ENCODE results near the gene KLF13.

GRCh38 chr15:31360843-31361763 lies 34.5 kb downstream of the KLF13 start:
- TF ChIP-seq CTCF (IDR thresholded peaks at IDR 0.05): no peak
- TF ChIP-seq POLR2A (IDR thresholded peaks at IDR 0.05): no peak

Measured in vagina (tissue), 2 donors.